C4-2B (cell line): ENCODE data around the gene TXLNB.
"Not testable (repeated sequence)": the region's sequence is repeated elsewhere in the genome, so short reads cannot be mapped to it uniquely, and the experiment has no call there.

Experiments
- H3K27ac ChIP-seq: fragments of 450-650 bp; 2 replicates; pipeline ENCODE4 v1.5.1; 2017
- CTCF ChIP-seq: fragments of 450-650 bp; conservative IDR thresholded peaks from 2 replicates; pipeline ENCODE4 v1.5.1; 2017; ENCODE audit warnings: mild to moderate bottlenecking
- ZFX ChIP-seq: fragments of 450-650 bp; IDR thresholded peaks from 2 replicates; pipeline ENCODE4 v1.6.1; 2017

The TXLNB gene

DNA sequence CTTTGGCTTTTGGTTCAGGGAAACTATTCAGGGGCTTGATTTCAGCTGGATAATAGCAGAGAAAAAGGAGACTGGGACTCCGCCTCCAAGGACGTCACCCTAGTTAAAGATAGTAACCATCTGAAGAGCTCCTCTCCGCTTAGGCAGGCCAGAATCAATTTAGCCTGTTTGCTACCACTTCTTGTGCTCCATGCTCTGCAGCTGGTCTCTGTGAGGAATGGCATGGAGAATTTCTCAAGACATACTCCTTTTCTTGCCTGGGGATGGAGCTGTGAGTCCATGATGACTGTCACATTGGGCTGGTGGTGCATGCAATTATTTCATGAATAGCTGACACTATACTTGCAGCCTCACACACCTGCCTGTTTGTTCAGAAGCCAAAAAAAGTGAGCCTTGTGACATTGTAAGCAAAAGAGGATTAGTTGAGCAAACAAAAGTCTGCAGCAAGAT is 61.4 kb downstream of the TXLNB start:
- TF ChIP-seq CTCF (peak; percentile 38), ZFX (no peak)
- H3K27ac ChIP-seq: no peak overlapping the region

DNA sequence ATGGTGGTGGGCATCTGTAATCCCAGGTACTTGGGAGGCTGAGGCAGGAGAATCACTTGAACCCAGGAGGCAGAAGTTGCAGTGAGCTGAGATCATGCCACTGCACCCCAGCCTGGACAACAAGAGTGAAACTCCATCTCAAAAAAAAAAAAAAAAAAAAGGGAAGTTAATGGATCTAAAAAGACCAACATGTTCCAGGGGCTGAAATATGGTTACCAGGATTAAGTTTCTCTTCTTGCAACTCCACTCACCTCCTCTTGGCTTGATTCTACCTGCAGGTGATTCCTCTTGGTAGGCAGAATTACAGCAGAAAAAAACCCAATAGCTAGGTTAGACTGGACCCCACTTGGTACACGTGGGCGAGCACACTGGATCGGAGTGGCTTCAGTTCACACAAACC is 63.4 kb downstream of the TXLNB start:
- not testable (repeated sequence) for H3K27ac ChIP-seq

GRCh38 chr6:139219746-139220145 is 72.1 kb downstream of the TXLNB start:
- TF ChIP-seq ZFX (no peak), CTCF (no peak)
- peak overlapping the region; percentile 20; the same call in 1 of the 2 replicates for H3K27ac ChIP-seq

- H3K27ac ChIP-seq: peak overlapping the region; percentile 20; the same call in 1 of the 2 replicates
These were observed 72.5 kb downstream of the TXLNB start for GRCh38 chr6:139219271-139219729.

DNA sequence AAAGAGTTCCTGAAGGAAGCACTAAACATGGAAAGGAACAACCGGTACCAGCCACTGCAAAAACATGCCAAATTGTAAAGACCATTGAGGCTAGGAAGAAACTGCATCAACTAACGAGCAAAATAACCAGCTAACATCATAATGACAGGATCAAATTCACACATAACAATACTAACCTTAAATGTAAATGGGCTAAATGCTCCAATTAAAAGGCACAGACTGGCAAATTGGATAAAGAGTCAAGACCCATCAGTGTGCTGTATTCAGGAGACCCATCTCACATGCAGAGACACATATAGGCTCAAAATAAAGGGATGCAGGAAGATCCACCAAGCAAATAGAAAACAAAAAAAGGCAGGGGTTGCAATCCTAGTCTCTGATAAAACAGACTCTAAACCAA is 79.3 kb downstream of the TXLNB start:
- not testable (repeated sequence) for H3K27ac ChIP-seq

More at GRCh38 chr6:139219271-139219729, 72.5 kb downstream of the TXLNB start:
- TF ChIP-seq CTCF (peak; percentile 91), ZFX (no peak)

DNA sequence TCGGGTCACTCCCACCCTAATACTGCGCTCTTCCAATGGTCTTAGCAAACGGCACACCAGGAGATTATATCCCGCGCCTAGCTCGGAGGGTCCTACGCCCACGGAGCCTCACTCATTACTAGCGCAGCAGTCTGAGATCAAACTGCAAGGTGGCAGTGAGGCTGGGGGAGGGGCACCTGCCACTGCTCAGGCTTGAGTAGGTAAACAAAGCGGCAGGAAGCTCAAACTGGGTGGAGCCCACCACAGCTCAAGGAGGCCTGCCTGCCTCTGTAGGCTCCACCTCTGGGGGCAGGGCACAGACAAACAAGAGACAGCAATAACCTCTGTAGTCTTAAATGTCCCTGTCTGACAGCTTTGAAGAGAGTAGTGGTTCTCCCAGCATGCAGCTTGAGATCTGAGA is 81.0 kb downstream of the TXLNB start:
- H3K27ac ChIP-seq: not testable (repeated sequence)

- TF ChIP-seq ZFX (no peak), CTCF (no peak)
- no peak overlapping the region for H3K27ac ChIP-seq
These were observed 86.0 kb downstream of the TXLNB start for GRCh38 chr6:139205843-139206242.

- TF ChIP-seq CTCF: no peak
- no peak for TF ChIP-seq ZFX
- H3K27ac ChIP-seq: no peak overlapping the region
These were observed 86.8 kb downstream of the TXLNB start for GRCh38 chr6:139204978-139205377.

GRCh38 chr6:139201378-139201777 is 90.4 kb downstream of the TXLNB start:
- TF ChIP-seq ZFX (no peak), CTCF (no peak)

More at GRCh38 chr6:139201378-139201777, 90.4 kb downstream of the TXLNB start:
- no peak overlapping the region for H3K27ac ChIP-seq
